H1 (cell line): ENCODE results near the gene ACCS. TPM values are rescaled to one million over a fixed set of nuclear protein-coding genes. Genes with fewer than 3 reads are reported as not detected.

Experiments
- BRCA1 ChIP-seq: IDR thresholded peaks from 2 replicates; pipeline ENCODE4 v1.6.1; 2012; ENCODE audit warnings: low read depth, low read length, improper control_type of control experiment
- CHD1 ChIP-seq: IDR thresholded peaks from 2 replicates; pipeline ENCODE4 v1.6.1; 2012; ENCODE audit warnings: low read depth, low read length, improper control_type of control experiment
- CTBP2 ChIP-seq: IDR thresholded peaks from 2 replicates; pipeline ENCODE4 v1.7.0; 2011; ENCODE audit warnings: borderline replicate concordance, mild to moderate bottlenecking, moderate library complexity, mixed read lengths, low read length; ENCODE audit not compliant: insufficient read depth, insufficient read length
- FOSL1 ChIP-seq: IDR thresholded peaks from 2 replicates; pipeline ENCODE4 v1.6.1; 2011; ENCODE audit warnings: mild to moderate bottlenecking, low read depth, low read length, moderate library complexity; ENCODE audit not compliant: insufficient read depth
- KDM4A ChIP-seq: IDR thresholded peaks from one replicate; pipeline ENCODE4 v1.7.1; 2012; ENCODE audit warnings: low read depth, mild to moderate bottlenecking, moderate library complexity, low read length, inconsistent platforms; ENCODE audit not compliant: severe bottlenecking
- NANOG ChIP-seq: IDR thresholded peaks from 2 replicates; pipeline ENCODE4 v1.6.1; 2011; ENCODE audit warnings: low read length, low read depth, mild to moderate bottlenecking, inconsistent platforms; ENCODE audit not compliant: insufficient read depth, poor library complexity, severe bottlenecking
- RBBP5 ChIP-seq: IDR thresholded peaks from 2 replicates; pipeline ENCODE4 v1.7.1; 2012; ENCODE audit warnings: low read depth, mild to moderate bottlenecking, inconsistent platforms, low read length, moderate library complexity, borderline replicate concordance
- polyA plus RNA-seq, 7 experiments: library from polyadenylated mRNA; depleted of rRNA in 3 of 7; stranded (reverse) in 5 of 7; unstranded in 2 of 7; fragments of >200 nt in 5 of 7; fragments of 200-250 nt in 2 of 7; gene quantifications; 1 replicate in 5 of 7; 2 replicates in 1 of 7; 4 replicates in 1 of 7; pipeline versions ENCODE4 v1.2.1 to v1.2.3, GENCODE V29; 2011 to 2013; ENCODE audit warnings: missing spikeins in 2 of 7, mixed read lengths in 2 of 7
- total RNA-seq: library from RNA; stranded (reverse); fragmentation: NEBNext Ultra II Directional; extraction: Animal tissue kit (Norgen Biotek cat#: 25700); gene quantifications from 2 replicates; pipeline ENCODE4 v1.2.1, GENCODE V29; 2021
- TF ChIP-seq, protein P1 (sequence below): fragments of 300-600 bp; sonication (generic); IDR thresholded peaks from 2 replicates; pipeline ENCODE4 v1.7.1; 2012; ENCODE audit warnings: low read length, moderate library complexity, mild to moderate bottlenecking, inconsistent platforms; ENCODE audit not compliant: insufficient replicate concordance
- TF ChIP-seq, protein P2 (sequence below): IDR thresholded peaks from 2 replicates; pipeline ENCODE4 v1.6.1; 2011; ENCODE audit warnings: low read depth, mild to moderate bottlenecking, low read length; ENCODE audit not compliant: insufficient read depth
- TF ChIP-seq, protein P3 (sequence below): IDR thresholded peaks from 2 replicates; pipeline ENCODE4 v1.6.1; 2012; ENCODE audit warnings: inconsistent platforms

The ACCS gene
- total and polyA plus RNA-seq, 2 of the 8 experiments (the other 6 are each of a cell fraction or from before 2014, with no cell fraction given) = 6.0 to 8.0 TPM

DNA sequence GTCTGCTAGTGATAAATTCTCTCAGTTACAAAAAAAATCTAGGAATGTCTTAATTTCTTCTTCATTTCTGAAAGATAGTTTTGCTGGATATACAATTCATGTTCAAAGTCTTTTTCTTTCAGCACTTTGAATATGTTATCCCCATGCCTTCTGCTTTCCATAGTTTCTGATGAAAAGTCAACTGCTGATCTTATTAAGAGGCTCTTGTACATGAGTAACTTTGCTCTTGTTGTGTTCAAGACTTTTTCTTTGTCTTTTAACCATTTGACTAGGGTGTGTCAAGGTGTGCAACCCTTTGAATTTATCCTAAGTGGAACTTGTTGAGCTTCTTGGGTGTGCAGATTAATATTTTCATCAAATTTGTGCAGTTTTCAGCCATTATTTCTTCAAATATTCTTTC, 40.3 kb upstream of the ACCS start (continued):
- TF ChIP-seq, protein P1, sequence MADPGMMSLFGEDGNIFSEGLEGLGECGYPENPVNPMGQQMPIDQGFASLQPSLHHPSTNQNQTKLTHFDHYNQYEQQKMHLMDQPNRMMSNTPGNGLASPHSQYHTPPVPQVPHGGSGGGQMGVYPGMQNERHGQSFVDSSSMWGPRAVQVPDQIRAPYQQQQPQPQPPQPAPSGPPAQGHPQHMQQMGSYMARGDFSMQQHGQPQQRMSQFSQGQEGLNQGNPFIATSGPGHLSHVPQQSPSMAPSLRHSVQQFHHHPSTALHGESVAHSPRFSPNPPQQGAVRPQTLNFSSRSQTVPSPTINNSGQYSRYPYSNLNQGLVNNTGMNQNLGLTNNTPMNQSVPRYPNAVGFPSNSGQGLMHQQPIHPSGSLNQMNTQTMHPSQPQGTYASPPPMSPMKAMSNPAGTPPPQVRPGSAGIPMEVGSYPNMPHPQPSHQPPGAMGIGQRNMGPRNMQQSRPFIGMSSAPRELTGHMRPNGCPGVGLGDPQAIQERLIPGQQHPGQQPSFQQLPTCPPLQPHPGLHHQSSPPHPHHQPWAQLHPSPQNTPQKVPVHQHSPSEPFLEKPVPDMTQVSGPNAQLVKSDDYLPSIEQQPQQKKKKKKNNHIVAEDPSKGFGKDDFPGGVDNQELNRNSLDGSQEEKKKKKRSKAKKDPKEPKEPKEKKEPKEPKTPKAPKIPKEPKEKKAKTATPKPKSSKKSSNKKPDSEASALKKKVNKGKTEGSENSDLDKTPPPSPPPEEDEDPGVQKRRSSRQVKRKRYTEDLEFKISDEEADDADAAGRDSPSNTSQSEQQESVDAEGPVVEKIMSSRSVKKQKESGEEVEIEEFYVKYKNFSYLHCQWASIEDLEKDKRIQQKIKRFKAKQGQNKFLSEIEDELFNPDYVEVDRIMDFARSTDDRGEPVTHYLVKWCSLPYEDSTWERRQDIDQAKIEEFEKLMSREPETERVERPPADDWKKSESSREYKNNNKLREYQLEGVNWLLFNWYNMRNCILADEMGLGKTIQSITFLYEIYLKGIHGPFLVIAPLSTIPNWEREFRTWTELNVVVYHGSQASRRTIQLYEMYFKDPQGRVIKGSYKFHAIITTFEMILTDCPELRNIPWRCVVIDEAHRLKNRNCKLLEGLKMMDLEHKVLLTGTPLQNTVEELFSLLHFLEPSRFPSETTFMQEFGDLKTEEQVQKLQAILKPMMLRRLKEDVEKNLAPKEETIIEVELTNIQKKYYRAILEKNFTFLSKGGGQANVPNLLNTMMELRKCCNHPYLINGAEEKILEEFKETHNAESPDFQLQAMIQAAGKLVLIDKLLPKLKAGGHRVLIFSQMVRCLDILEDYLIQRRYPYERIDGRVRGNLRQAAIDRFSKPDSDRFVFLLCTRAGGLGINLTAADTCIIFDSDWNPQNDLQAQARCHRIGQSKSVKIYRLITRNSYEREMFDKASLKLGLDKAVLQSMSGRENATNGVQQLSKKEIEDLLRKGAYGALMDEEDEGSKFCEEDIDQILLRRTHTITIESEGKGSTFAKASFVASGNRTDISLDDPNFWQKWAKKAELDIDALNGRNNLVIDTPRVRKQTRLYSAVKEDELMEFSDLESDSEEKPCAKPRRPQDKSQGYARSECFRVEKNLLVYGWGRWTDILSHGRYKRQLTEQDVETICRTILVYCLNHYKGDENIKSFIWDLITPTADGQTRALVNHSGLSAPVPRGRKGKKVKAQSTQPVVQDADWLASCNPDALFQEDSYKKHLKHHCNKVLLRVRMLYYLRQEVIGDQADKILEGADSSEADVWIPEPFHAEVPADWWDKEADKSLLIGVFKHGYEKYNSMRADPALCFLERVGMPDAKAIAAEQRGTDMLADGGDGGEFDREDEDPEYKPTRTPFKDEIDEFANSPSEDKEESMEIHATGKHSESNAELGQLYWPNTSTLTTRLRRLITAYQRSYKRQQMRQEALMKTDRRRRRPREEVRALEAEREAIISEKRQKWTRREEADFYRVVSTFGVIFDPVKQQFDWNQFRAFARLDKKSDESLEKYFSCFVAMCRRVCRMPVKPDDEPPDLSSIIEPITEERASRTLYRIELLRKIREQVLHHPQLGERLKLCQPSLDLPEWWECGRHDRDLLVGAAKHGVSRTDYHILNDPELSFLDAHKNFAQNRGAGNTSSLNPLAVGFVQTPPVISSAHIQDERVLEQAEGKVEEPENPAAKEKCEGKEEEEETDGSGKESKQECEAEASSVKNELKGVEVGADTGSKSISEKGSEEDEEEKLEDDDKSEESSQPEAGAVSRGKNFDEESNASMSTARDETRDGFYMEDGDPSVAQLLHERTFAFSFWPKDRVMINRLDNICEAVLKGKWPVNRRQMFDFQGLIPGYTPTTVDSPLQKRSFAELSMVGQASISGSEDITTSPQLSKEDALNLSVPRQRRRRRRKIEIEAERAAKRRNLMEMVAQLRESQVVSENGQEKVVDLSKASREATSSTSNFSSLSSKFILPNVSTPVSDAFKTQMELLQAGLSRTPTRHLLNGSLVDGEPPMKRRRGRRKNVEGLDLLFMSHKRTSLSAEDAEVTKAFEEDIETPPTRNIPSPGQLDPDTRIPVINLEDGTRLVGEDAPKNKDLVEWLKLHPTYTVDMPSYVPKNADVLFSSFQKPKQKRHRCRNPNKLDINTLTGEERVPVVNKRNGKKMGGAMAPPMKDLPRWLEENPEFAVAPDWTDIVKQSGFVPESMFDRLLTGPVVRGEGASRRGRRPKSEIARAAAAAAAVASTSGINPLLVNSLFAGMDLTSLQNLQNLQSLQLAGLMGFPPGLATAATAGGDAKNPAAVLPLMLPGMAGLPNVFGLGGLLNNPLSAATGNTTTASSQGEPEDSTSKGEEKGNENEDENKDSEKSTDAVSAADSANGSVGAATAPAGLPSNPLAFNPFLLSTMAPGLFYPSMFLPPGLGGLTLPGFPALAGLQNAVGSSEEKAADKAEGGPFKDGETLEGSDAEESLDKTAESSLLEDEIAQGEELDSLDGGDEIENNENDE = no peak
- TF ChIP-seq CHD1 (no peak), FOSL1 (no peak), KDM4A (no peak), NANOG (no peak), CTBP2 (no peak), RBBP5 (no peak), BRCA1 (no peak)
- TF ChIP-seq, protein P2, sequence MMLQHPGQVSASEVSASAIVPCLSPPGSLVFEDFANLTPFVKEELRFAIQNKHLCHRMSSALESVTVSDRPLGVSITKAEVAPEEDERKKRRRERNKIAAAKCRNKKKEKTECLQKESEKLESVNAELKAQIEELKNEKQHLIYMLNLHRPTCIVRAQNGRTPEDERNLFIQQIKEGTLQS = no peak
- TF ChIP-seq, protein P3, sequence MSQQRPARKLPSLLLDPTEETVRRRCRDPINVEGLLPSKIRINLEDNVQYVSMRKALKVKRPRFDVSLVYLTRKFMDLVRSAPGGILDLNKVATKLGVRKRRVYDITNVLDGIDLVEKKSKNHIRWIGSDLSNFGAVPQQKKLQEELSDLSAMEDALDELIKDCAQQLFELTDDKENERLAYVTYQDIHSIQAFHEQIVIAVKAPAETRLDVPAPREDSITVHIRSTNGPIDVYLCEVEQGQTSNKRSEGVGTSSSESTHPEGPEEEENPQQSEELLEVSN = no peak
